Fibroblast of skin of right biceps (primary cell): ENCODE measurements around the gene SNED1.

Experiments used
- DNase-seq: peaks from one replicate; pipeline ENCODE4 v3.0.0-alpha.2; 2013

SNED1 gene

DNA sequence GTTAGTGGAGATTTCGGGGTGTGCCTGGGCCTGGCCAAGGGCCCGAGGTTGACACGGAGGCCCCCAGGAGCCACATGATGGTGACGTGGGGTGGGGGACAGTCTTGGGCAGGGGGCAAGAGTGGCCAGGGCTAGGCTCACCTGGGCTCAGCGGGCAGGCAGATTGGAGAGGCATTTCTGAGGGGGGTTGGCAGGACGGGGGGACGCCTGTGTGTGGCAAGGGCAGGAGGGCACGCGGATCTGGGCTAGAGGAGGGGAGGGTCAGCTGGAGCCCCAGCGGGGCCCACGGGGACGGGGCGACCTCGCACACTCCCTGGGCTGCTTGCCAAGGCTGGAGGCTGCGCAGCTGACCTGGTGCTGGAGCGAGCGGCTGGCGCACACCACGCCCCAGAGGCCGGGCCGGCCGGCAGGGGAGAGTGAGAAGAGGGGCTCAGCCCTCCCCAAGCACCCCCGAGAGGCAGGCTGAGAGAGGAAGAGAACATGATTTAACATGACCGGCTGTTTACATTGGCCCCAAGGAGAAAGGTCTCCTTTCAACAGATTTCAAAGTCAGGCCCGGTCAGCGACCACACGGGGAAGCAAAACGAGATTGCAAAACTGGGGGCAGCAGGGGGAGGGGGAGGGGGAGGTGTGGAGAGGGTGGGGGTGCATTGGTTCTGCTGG lies 38.0 kb upstream of the SNED1 start:
- no peak for DNase-seq

DNA sequence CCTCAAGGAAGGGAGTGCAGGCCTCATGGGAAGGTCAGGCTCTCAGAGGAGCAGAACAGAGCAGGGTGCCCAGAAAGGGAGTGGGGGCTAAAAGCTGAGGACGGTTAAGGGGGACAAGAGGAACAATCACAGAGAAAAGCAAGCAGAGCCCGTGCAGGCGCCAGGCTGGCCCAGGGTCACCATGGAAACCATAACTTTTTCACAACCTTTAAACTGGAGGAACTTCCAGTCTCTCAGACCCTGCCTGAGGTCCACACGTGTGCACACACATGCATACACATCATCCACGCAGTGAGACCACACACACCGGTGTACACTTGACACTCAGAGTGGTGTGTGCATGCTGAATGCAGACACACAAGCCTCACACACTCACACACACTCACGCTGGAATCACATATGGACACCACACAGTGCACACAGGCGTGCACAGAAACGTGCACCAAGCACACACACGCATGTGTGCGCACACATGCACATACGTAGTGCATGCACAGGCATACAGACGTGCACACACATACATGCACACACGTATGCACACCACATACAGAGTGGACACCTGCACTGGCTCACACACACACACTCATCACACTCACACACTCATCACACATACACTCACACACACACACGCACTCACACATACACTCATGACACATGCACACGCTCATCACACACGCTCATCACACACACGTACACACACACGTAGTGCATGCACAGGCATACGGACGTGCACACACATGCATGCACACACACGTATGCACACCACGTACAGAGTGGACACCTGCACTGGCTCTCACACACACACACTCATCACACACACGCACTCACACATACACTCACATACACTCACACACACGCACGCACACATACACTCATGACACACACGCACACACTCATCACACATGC lies 37.2 kb upstream of the SNED1 start:
- DNase-seq, result no peak

DNA sequence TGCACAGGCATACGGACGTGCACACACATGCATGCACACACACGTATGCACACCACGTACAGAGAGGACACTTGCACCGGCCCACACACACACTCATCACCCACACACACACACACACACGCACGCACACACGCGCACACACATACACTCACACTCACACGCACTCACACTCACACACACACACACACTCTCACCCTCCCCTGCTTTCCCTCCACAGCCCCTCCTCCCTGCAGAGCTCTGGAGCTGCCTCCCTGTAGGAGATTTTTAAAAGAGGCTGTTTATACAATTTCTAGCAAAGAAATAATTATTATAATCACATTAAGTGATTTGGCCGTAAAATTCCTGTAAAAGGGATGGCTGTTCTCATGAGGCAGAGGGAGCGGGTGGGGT lies 36.5 kb upstream of the SNED1 start:
- DNase-seq, result no peak

DNA sequence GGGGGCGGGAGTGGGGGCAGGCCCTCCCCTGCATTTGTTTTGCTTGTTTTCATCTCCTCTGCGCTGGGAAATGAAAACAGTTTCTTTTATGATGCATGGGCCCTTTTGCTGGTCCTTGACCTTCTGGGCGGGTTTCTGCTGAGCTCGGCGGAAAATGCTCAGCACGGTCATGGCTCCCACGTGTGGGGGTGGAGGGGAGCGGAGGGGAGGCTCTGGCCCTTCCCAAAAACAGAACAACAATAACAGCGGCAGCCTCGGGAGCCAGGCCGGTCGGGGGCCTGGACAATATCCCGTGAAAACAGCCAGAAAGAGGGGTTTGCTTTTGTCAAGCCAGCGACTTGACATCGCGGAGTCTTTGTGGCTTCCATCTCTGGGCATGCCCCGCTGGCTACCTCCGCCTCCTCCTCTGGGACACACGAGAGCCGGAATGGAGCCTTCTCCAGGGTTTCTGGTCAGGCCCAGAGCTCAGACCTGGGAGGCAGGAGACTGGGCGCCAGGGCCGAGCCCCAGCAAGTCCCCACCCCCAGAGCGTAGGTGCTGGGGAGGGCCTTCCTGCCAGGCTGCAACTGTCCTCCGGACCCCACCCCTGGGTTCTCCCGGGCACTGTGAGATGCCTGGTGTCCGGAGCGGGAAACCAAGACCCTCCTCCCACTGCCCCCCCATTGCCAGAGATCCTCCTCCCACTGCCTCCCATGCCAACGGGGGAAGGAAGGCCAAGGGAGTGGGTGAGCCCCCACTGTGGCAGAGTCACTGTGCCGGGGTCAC lies 35.9 kb upstream of the SNED1 start:
- no peak for DNase-seq

DNA sequence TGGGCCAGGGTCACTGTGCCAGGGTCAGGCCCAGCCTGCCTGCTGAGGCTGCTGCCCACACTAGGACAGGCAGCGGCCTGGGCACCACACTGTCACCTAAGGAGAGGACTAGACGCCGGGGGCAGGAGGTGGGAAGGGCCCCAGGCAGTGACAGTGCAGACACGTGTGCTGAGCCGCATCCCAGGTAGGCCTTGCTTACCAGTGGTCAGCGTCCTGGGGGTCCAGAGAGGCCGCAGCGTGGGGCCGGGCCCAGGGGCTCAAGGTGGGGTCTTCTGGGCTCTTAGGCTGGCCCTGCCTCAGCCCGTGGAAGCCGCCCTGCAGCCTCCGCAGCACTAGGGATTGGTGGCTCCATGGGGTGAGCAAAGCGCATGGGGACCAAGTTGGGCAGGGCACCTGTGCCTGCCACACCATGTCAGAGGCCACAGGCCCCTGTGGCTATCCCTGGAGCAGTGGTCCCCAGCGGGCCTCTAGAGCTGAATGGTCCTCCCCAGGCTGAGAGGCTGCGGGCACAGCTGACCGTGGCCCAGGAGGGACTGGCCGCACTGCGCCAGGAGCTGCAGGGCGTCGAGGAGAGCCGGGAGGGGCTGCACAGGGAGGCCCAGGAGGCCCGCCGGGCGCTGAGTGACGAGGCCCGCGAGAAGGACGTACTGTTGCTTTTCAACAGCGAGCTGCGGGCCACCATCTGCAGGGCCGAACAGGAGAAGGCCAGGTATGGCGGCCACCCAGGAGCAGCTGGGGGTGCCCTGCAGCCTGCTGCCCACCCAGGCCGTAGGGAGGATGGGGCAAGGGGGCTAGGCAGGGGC lies 35.2 kb upstream of the SNED1 start:
- no peak for DNase-seq

DNA sequence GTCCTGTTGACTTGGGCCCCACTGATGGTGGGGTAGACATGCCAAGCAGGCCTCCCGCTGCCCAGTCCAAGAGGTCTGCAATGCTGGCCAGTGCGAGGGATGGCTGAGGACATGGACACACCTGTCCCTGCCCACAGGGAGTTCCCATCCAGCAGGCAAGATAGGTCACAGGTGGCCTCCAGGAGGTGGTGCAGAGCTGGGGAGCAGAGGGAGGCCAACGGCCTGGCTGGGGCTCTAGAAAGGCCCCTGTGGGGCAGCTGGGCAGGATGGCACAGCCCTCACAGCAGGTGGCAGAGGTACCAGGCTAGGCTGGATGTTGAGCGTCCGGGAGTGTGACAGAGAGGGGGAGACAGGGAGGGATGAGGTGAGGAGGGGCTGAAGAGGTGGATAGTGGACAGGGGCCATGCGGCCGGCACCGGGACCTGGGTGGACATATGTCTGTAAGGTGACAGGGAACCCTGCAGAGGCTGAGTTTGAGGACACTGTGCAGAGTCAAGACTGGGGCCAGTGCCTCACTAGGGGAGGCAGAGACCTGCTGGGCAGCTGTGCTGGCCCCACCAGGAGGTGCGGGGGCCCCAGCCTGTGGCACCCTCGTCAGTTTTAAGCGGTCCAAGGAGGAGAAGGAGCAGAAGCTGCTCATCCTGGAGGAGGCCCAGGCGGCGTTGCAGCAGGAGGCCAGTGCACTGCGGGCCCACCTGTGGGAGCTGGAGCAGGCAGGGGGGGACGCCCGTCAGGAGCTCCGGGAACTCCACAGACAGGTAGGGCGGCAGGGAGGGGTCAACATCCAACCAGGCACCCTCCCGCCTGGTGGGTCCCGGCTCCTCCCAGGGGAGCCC lies 34.3 kb upstream of the SNED1 start:
- no peak for DNase-seq

DNA sequence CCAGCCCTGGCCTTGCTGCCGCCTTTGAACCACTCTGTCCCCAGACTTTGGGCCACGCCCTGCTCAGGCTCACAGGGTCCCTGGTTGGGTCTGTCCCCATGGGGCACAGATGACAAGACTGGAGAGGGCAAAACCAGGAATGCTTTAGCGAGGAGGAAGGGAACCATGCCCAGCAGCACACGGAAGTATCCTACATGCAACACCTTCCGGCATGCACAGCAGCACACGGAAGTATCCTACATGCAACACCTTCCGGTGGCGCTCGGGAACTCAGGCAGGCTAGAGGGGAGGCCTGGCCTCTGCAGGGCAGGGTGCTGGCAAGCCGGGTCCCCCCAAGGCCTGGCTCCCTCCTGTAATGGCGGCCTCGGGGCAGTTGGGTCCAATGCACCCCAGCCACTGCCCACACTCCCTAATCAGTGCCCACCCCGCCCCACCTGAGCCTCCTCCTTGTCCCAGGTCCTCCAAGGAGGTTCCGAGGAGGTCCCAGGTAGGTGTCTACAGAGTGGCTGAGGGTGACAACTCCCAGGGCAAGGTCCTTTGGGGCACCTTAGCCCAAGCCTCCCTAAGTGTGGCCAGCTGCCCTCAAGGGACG lies 33.6 kb upstream of the SNED1 start:
- DNase-seq, result no peak

DNA sequence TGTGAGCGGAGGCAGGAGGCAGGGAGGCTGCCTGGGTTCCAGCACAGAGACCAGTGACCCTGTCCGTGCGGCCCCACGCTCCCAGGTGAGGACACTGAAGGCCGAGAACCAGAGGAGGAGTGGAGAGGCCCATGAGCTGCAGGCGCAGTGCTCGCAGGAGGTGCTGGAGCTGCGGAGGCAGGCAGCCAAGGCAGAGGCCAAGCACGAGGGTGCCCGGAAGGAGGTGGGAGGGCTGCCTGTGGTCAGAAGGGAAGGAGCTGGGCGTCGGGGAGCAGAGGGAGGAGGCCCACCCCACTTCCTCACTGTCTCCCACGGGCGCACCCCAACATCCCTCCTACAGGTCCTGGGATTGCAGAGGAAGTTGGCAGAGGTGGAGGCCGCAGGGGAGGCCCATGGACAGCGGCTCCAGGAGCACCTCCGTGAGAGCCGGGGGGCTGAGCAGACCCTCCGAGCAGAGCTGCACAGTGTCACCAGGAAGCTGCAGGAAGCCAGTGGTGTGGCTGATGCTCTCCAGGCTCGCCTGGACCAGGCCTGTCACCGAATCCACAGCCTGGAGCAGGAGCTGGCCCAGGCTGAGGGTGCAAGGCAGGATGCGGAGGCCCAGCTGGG lies 33.0 kb upstream of the SNED1 start:
- no peak for DNase-seq

DNA sequence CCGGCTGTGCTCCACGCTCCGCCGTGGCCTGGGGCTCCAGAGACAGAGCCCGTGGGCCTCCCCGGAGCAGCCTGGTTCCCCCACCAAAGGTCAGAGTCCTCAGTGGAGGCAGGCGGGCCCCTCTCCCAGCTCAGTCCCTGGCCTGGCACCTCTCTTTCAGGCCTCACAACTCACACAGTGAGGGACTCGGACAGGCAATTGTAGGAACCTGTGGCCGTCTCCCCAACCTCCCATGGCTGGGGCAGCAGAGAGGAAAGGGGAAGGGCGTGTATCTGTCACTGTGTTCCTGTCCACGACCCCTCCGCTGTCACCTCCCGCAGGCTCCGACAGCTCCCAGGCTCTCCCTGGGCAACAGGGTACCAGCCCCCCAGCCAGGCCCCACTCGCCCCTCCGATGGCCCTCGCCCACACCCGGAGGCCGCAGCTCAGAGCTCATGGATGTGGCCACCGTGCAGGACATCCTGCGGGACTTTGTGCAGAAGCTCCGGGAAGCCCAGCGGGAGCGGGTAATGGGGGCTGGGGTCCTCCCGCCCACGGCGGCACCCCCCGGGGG lies 32.4 kb upstream of the SNED1 start:
- no peak for DNase-seq

DNA sequence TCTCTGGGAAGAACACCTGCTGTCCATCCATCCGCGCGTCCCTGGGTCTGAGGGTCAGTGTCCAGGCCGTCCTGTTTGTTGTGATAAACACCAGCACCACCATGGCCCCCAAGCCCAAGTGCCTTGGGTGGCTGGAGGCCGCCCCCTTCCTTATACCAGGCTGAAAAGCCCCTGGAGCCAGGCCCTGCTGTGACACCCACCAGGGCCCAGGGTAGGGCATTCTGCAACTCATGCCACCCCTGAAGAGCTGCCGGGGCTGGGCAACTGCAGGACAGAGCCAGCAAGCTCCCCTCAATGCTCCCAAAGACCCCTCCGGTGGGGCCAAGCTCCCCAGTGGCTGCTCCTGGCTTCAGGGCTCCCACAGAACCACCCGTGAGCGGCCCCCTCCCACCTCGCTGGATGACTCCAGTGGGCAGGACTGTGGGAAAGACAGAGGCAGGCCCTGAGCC lies 31.9 kb upstream of the SNED1 start:
- no peak for DNase-seq

DNA sequence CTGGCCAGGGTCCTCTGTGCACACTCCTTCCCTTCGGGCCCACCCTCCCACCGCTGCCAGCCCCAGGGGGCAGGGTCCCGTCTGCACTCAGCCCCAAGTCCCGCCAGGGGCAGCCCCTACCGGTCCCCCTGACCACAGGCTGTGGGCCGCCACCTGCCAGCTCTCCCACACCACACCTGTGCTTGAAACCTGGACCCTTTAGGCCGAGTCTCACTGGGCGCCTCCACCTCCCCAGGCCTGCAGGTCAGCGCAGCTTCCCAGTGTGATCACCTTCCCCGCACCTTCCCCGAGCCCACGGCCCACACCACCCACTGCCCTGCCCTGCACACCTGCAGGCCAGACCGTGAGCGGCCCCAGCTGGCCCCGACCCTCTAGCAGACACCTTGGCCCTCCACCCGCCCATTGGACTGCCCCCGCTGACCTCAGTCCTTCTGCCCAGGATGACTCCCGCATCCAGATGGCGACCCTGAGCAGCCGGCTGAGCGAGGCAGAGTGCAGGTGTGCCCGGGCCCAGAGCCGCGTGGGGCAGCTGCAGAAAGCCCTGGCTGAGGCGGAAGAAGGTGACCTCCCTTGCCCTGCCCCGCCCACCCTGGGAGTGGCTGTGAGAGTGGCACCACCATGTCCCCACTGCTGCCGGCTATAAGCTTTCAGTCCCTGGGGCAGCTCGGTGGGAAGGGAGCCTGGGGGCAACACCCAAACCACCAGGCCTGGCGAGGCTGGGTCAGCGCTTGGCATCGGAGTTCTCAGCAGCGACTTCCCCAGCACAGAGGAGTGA lies 31.3 kb upstream of the SNED1 start:
- no peak for DNase-seq

DNA sequence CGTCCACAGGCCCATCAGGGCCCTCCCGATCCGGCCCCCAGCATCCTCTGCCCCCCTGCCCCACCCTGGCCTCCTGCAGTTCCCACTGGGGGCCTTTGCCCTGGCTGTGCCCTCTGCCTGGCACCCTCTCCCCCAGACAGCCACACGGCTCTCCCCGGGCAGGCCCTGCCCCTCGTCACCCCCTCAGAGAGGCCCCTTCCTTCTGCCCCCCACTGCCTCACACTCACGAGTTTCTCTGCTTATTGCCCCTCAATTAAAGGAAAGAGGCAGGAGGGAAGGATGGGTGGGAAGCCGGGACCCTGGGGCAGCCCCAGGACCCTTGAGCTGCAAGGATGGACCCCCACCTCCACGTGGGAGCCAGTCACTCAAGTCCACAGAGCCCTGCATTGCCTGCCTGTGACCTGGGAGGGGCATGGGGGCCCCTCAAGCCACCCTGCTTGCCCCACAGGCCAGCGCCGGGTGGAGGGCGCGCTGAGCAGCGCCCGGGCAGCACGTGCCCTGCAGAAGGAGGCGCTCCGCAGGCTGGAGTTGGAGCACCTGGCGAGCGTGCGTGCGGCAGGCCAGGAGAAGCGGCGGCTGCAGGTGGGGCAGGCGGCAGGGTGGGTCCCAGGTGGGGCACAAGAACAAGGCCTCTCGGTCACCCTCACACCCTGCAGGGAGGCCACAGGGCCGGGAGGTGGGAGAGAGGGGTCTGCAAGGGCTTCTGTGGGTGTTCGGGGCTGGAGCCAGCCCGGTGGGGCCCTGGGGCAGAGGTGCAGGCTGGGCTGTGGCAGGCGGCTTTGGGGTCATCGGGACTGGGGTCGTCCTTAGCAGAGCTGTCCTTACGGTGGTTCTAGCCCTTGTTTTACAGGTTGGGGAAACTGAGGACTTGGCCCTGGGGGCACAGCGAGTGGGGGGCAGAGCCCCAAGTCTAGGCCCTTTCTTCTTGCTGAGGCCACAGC lies 30.5 kb upstream of the SNED1 start:
- no peak for DNase-seq

DNA sequence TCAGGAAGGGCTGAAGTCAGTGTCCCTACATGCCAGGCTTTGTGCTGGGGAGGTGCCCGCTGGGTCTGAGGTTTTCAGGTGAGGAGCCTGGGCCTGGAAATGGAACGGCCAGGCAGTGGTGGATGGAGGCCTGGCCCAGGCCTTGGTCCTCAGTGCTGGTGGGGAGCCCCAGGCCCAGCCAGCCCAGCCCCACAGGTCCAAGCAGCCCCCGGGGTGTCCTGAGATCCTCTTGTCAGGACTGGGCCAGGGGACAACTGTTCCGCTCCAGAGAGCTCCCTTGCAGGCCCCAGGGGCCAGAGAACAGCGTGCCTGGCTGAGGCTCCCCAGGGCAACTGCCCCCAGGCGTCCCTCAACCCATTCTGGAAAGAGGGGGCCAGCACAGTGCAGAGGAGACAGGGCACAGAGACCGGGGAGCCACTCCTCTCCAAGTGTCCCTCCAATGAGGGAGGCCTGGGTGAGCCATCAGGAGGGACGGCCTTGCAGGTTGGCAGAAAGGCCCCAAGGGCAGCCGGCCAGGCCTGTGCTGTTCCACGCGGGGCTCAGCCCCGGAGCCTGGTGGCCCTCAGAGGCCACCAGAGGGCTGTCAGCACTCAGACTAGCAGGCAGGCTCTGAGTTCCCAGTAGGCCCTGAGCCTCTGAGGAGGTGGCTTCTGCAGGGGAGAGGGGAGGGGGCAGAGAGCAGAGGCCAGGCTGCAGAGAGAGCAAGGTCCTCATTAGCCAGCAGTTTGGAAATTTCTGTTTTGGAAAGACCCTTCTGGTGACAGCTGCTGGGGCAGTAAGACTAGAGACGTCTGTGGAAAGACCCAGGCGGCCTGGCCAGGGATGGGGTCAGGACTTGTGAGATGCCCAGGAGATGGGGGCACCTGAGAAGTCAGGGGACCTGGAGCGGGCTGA lies 29.4 kb upstream of the SNED1 start:
- DNase-seq, result no peak

DNA sequence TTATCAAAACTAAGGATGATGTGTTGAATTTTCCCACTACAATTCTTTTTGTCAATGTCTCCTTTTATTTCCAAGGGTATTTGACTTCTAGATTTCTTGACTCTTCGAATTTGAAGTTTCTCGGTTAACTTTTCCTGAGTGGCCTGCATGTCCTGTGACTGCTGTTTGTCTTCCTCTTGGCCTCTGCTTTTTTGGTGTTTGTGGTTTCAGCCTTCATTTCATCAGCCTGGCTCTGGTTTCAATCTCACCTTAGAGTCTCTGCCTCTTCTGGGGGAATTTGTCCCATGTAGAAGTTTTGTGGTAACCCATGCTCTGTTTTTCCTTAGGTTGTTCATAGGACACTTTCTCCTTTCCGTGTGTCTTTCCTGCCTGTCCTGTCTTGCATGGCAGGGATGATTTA lies 28.3 kb upstream of the SNED1 start:
- DNase-seq, result no peak

DNA sequence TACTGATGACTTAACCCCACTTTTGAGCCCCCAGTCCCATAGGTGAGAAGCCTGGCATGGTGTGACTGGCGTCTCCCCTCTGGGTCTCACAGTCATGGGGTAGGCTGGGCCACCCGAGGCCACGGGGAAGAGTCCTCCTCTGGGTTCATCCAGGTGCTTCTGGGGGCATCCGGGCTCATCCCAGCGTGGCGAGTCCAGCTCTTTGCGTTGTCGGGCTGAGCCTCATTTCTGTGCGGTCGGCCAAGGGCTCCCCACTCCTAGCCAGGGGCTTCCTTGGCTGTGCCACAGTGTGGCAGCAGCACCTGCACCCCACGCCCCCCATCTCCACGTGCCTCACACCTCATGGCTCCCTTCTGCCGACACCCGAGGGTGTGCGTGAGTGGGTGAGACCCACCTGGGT lies 27.6 kb upstream of the SNED1 start:
- DNase-seq, result no peak

DNA sequence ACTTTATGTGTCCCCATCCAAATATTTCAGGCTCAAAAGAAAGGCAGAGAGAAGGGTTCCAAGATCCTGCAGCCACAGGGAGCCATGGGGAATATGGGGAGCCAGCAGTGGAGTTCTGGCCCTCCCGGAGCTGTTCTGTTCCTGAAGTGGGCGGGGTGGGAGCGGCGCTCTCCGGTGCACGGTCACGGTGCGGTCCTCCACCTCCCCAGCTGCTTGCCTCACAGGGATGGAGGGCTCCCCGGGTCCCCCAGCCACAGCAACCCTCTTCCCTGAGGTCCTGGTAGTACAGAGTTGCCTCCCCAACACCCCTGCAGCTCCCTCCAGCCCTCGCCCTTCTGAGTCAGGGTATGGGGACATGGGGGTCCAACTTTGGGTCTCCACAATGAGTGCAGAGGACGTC lies 26.2 kb upstream of the SNED1 start:
- no peak for DNase-seq
